H1 (cell line): ENCODE data around the gene TASP1. TPM values are rescaled to one million over a fixed set of nuclear protein-coding genes. Genes with fewer than 3 reads are reported as not detected.

Source experiments
- CTCF ChIA-PET: fragments of 300-600 bp; sonication (Branson Sonifier 250); formaldehyde crosslinking; loops from one replicate; lab custom pipeline; 2021; ENCODE audit not compliant: partially characterized antibody; lab: Charles Lee
- POLR2A ChIA-PET: fragments of 300-600 bp; sonication (Branson Sonifier 250); formaldehyde crosslinking; loops from one replicate; lab custom pipeline; 2021; ENCODE audit warnings: inconsistent platforms; ENCODE audit not compliant: partially characterized antibody; lab: Charles Lee
- DNase-seq, 2 experiments: peaks; one replicate each; pipeline versions ENCODE4 v3.0.0 to v3.0.0-alpha.2; 2010 to 2022; ENCODE audit warnings: low spot score in 2 of 2, low read depth in 1 of 2, mixed read lengths in 1 of 2
- FAIRE-seq: peaks from 2 replicates; lab custom pipeline; 2011; peaks lifted over from hg19 to GRCh38; lab: Jason Lieb, UNC
- H2AFZ ChIP-seq: 2 replicates; pipeline ENCODE4 v1.8.1; 2012; ENCODE audit warnings: low read length, inconsistent platforms
- H2AK5ac ChIP-seq: 2 replicates; pipeline ENCODE4 v1.6.1; 2013; ENCODE audit warnings: low read depth, low read length
- H2BK120ac ChIP-seq: replicated peaks from 2 replicates; pipeline ENCODE3; 2013; ENCODE audit warnings: low read depth, low read length, inconsistent platforms
- H2BK12ac ChIP-seq: 2 replicates; pipeline ENCODE4 v1.6.1; 2013; ENCODE audit warnings: low read depth, low read length
- H2BK15ac ChIP-seq: 2 replicates; pipeline ENCODE4 v1.6.1; 2013; ENCODE audit warnings: low read length
- H2BK20ac ChIP-seq: 2 replicates; pipeline ENCODE4 v1.6.1; 2013; ENCODE audit warnings: low read length
- H2BK5ac ChIP-seq: 2 replicates; pipeline ENCODE4 v1.6.1; 2013; ENCODE audit warnings: low read depth, low read length
- H3K14ac ChIP-seq: 2 replicates; pipeline ENCODE4 v1.6.1; 2013; ENCODE audit warnings: inconsistent platforms; ENCODE audit not compliant: insufficient read length
- H3K18ac ChIP-seq: 2 replicates; pipeline ENCODE4 v1.6.1; 2013; ENCODE audit warnings: low read length; ENCODE audit errors: extremely low read depth
- H3K23ac ChIP-seq: 2 replicates; pipeline ENCODE4 v1.6.1; 2013; ENCODE audit warnings: inconsistent platforms; ENCODE audit not compliant: insufficient read length
- H3K23me2 ChIP-seq: 2 replicates; pipeline ENCODE4 v1.6.1; 2013; ENCODE audit warnings: low read depth, low read length
- H3K27ac ChIP-seq: 2 replicates; pipeline ENCODE4 v1.6.1; 2011; ENCODE audit warnings: low read depth, low read length, inconsistent platforms
- H3K27me3 ChIP-seq, 4 experiments: replicated peaks in 1 of 4; 1 replicate in 1 of 4; 2 replicates in 3 of 4; pipeline versions ENCODE4 v1.6.1 to v1.8.1; 2011 to 2013; ENCODE audit warnings: low read length in 3 of 4, mild to moderate bottlenecking in 3 of 4, inconsistent platforms in 2 of 4, mixed read lengths in 2 of 4, moderate library complexity in 1 of 4; ENCODE audit not compliant: control insufficient read depth in 3 of 4, insufficient read depth in 3 of 4; ENCODE audit errors: extremely low read depth in 1 of 4
- H3K36me3 ChIP-seq, 4 experiments: 2 replicates each; pipeline versions ENCODE4 v1.6.1 to v1.8.1; 2011 to 2013; ENCODE audit warnings: mild to moderate bottlenecking in 4 of 4, low read length in 3 of 4, moderate library complexity in 2 of 4, control low read depth in 1 of 4, inconsistent platforms in 1 of 4; ENCODE audit not compliant: insufficient read depth in 4 of 4, control insufficient read depth in 2 of 4
- H3K4ac ChIP-seq: replicated peaks from 2 replicates; pipeline ENCODE3; 2013; ENCODE audit warnings: low read length, low read depth, mixed read lengths, inconsistent platforms; ENCODE audit not compliant: insufficient read length
- H3K4me1 ChIP-seq, 4 experiments: replicated peaks in 1 of 4; 1 replicate in 1 of 4; 2 replicates in 3 of 4; pipeline versions ENCODE4 v1.6.1 to v1.8.1; 2011 to 2013; ENCODE audit warnings: low read length in 3 of 4, inconsistent platforms in 2 of 4, mixed read lengths in 1 of 4; ENCODE audit not compliant: insufficient read depth in 4 of 4, control insufficient read depth in 3 of 4
- H3K4me2 ChIP-seq, 2 experiments: 2 replicates each; pipeline versions ENCODE4 v1.6.1 to v1.8.1; 2011 to 2013; ENCODE audit warnings: low read depth in 2 of 2, low read length in 2 of 2, control low read depth in 1 of 2, inconsistent platforms in 1 of 2, mild to moderate bottlenecking in 1 of 2; ENCODE audit not compliant: insufficient read depth in 1 of 2
- H3K4me3 ChIP-seq, 4 experiments: fragments of 200-600, 300-600 bp in 1 of 4; sonication (generic), shearing (Covaris generic), sonication (Bioruptor Twin) in 1 of 4; 2 replicates each; pipeline versions ENCODE4 v1.5.1 to v1.8.1; 2011 to 2016; ENCODE audit warnings: low read length in 4 of 4, low read depth in 3 of 4, control low read depth in 2 of 4, inconsistent platforms in 2 of 4, mild to moderate bottlenecking in 2 of 4, mixed read lengths in 1 of 4, moderate library complexity in 1 of 4; ENCODE audit not compliant: insufficient read depth in 2 of 4; ENCODE audit errors: extremely low read depth in 1 of 4
- H3K56ac ChIP-seq: replicated peaks from 2 replicates; pipeline ENCODE3; 2013; ENCODE audit warnings: low read depth, mild to moderate bottlenecking, mixed read lengths, low read length, inconsistent platforms; ENCODE audit not compliant: insufficient read length
- H3K79me1 ChIP-seq: 2 replicates; pipeline ENCODE4 v1.6.1; 2013; ENCODE audit warnings: low read depth, low read length, control low read depth
- H3K79me2 ChIP-seq, 2 experiments: 2 replicates each; pipeline versions ENCODE4 v1.6.1 to v1.8.1; 2012 to 2013; ENCODE audit warnings: low read length in 2 of 2, mild to moderate bottlenecking in 2 of 2, inconsistent platforms in 1 of 2; ENCODE audit not compliant: insufficient read depth in 2 of 2, control insufficient read depth in 1 of 2
- H3K9ac ChIP-seq, 4 experiments: replicated peaks in 1 of 4; 1 replicate in 1 of 4; 2 replicates in 3 of 4; pipeline versions ENCODE4 v1.6.1 to v1.8.1; 2011 to 2013; ENCODE audit warnings: low read depth in 3 of 4, low read length in 3 of 4, control low read depth in 2 of 4, mild to moderate bottlenecking in 2 of 4, moderate library complexity in 2 of 4, inconsistent platforms in 1 of 4; ENCODE audit errors: extremely low read depth in 1 of 4
- H3K9me3 ChIP-seq, 2 experiments: 2 replicates each; pipeline versions ENCODE4 v1.6.1 to v1.8.1; 2012 to 2013; ENCODE audit warnings: mild to moderate bottlenecking in 2 of 2, moderate library complexity in 2 of 2, control low read depth in 1 of 2, inconsistent platforms in 1 of 2, low read depth in 1 of 2, low read length in 1 of 2, mixed read lengths in 1 of 2; ENCODE audit not compliant: insufficient read depth in 2 of 2
- H4K20me1 ChIP-seq, 2 experiments: replicated peaks in 1 of 2; 2 replicates each; pipeline versions ENCODE3 to v1.8.1; 2011 to 2013; ENCODE audit warnings: inconsistent platforms in 2 of 2, low read length in 2 of 2, mild to moderate bottlenecking in 1 of 2; ENCODE audit not compliant: insufficient read depth in 2 of 2, control insufficient read depth in 1 of 2
- H4K5ac ChIP-seq: 2 replicates; pipeline ENCODE4 v1.6.1; 2013; ENCODE audit warnings: low read length, low read depth, mixed read lengths, inconsistent platforms; ENCODE audit not compliant: insufficient read length
- H4K8ac ChIP-seq: 2 replicates; pipeline ENCODE4 v1.8.0; 2013; ENCODE audit warnings: mild to moderate bottlenecking, moderate library complexity, low read length, inconsistent platforms; ENCODE audit not compliant: insufficient read depth; ENCODE audit errors: extremely low read depth
- H4K91ac ChIP-seq: replicated peaks from 2 replicates; pipeline ENCODE3; 2013; ENCODE audit warnings: low read length, mixed read lengths, inconsistent platforms; ENCODE audit not compliant: insufficient read length
- CBX5 ChIP-seq: fragments of 300-800, 300-1000 bp; sonication (generic); IDR thresholded peaks from 2 replicates; pipeline ENCODE4 v1.7.1; 2016; ENCODE audit warnings: antibody characterized with exemption, low read length, low read depth
- CBX8 ChIP-seq: fragments of 300-800, 300-1000 bp; sonication (generic); IDR thresholded peaks from 2 replicates; pipeline ENCODE4 v1.7.1; 2016; ENCODE audit warnings: low read depth, low read length, borderline replicate concordance
- EGR1 ChIP-seq: IDR thresholded peaks from 2 replicates; pipeline ENCODE4 v1.6.1; 2011; ENCODE audit warnings: low read depth, low read length, borderline replicate concordance
- EP300 ChIP-seq, 2 experiments: IDR thresholded peaks; 1 replicate in 1 of 2; 2 replicates in 1 of 2; pipeline ENCODE4 v1.6.1; 2011 to 2012; ENCODE audit warnings: low read depth in 2 of 2, low read length in 2 of 2, mild to moderate bottlenecking in 2 of 2, borderline replicate concordance in 1 of 2, inconsistent platforms in 1 of 2, moderate library complexity in 1 of 2
- FOSL1 ChIP-seq: IDR thresholded peaks from 2 replicates; pipeline ENCODE4 v1.6.1; 2011; ENCODE audit warnings: mild to moderate bottlenecking, low read depth, low read length, moderate library complexity; ENCODE audit not compliant: insufficient read depth
- JUN ChIP-seq: IDR thresholded peaks from 2 replicates; pipeline ENCODE4 v1.6.1; 2011; ENCODE audit warnings: low read depth, mild to moderate bottlenecking, improper control_type of control experiment, low read length
- KDM5A ChIP-seq: fragments of 200-600 bp; IDR thresholded peaks from 2 replicates; pipeline ENCODE4 v1.7.1; 2012; ENCODE audit warnings: mild to moderate bottlenecking, low read length, inconsistent platforms, mixed read lengths
- POLR2A ChIP-seq, 2 experiments: IDR thresholded peaks; 1 replicate in 1 of 2; 2 replicates in 1 of 2; pipeline ENCODE4 v1.6.1; 2011; ENCODE audit warnings: low read depth in 2 of 2, low read length in 2 of 2, mild to moderate bottlenecking in 2 of 2; ENCODE audit errors: control extremely low read depth in 1 of 2
- POLR2AphosphoS5 ChIP-seq: IDR thresholded peaks from 2 replicates; pipeline ENCODE4 v1.6.1; 2011; ENCODE audit warnings: low read depth, low read length
- RNF2 ChIP-seq: fragments of 200-900, 300-1000 bp; sonication (generic); IDR thresholded peaks from 2 replicates; pipeline ENCODE4 v1.7.1; 2016; ENCODE audit warnings: borderline replicate concordance, low read depth, mild to moderate bottlenecking, antibody characterized with exemption, low read length; ENCODE audit not compliant: poor library complexity, severe bottlenecking; ENCODE audit errors: missing control alignments
- SIN3A ChIP-seq, 2 experiments: IDR thresholded peaks in 1 of 2; conservative IDR thresholded peaks in 1 of 2; 2 replicates each; pipeline ENCODE4 v1.6.1; 2011 to 2012; ENCODE audit warnings: low read length in 2 of 2, improper control_type of control experiment in 1 of 2, low read depth in 1 of 2, mild to moderate bottlenecking in 1 of 2
- SP4 ChIP-seq: IDR thresholded peaks from 2 replicates; pipeline ENCODE4 v1.6.1; 2012; ENCODE audit warnings: low read length, inconsistent platforms
- TCF12 ChIP-seq: IDR thresholded peaks from 2 replicates; pipeline ENCODE4 v1.6.1; 2011; ENCODE audit warnings: low read depth, mild to moderate bottlenecking, low read length
- YY1 ChIP-seq: IDR thresholded peaks from 2 replicates; pipeline ENCODE4 v1.6.1; 2011; ENCODE audit warnings: low read depth, mild to moderate bottlenecking, low read length
- ZNF274 ChIP-seq: IDR thresholded peaks from 2 replicates; pipeline ENCODE4 v1.7.0; 2012; ENCODE audit warnings: low read length, borderline replicate concordance; ENCODE audit errors: extremely low read depth
- WGBS, 2 experiments: shearing (Covaris generic) in 1 of 2; methylation state at CpG; one replicate each; pipeline versions ENCODE4 v1.1.6 to v1.1.7; 2013 to 2015; ENCODE audit warnings: low lambda C conversion rate in 2 of 2, mixed read lengths in 2 of 2, inconsistent platforms in 1 of 2, low coverage in 1 of 2, missing lambda C conversion rate in 1 of 2; ENCODE audit not compliant: insufficient replicate concordance in 2 of 2, insufficient coverage in 1 of 2, insufficient read length in 1 of 2; ENCODE audit errors: extremely low coverage in 1 of 2, missing lambda C conversion rate in 1 of 2; 5-methylcytosine and 5-hydroxymethylcytosine counted together
- polyA plus RNA-seq, 7 experiments: library from polyadenylated mRNA; depleted of rRNA in 3 of 7; stranded (reverse) in 5 of 7; unstranded in 2 of 7; fragments of >200 nt in 5 of 7; fragments of 200-250 nt in 2 of 7; gene quantifications; 1 replicate in 5 of 7; 2 replicates in 1 of 7; 4 replicates in 1 of 7; pipeline versions ENCODE4 v1.2.1 to v1.2.3, GENCODE V29; 2011 to 2013; ENCODE audit warnings: missing spikeins in 2 of 7, mixed read lengths in 2 of 7
- total RNA-seq: library from RNA; stranded (reverse); fragmentation: NEBNext Ultra II Directional; extraction: Animal tissue kit (Norgen Biotek cat#: 25700); gene quantifications from 2 replicates; pipeline ENCODE4 v1.2.1, GENCODE V29; 2021

Gene TASP1
- total and polyA plus RNA-seq, 2 of the 8 experiments (the other 6 are each of a cell fraction or from before 2014, with no cell fraction given): 4.5 to 10.9 TPM

DNA sequence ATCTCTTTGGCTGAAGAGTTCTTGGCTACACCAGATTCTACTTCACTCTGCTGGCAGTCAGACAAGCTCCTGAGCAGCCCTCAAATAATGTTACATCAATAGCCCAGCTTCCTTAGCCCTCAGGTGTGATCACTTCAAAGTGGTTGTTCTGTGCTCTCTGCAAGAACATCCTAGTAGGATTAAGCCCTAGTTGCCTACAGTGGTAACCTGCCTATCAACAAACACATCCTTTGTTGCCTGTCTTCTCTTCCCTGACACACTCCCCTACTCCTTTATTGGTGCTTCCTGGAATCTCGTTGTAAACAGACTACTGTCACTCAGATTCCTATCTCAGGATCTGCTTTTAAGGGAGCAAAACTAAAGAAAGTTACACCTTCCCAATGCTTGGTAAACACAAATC is 45.1 kb upstream of the TASP1 start:
- H3K4me3 ChIP-seq: no peak overlapping the region
- FAIRE-seq (no peak), DNase-seq (no peak)
- H4K8ac ChIP-seq: no peak overlapping the region
- H4K20me1 ChIP-seq: no peaks in the 10 kb centered on the region
- no peak overlapping the region for H2BK20ac ChIP-seq
- no peak overlapping the region for H4K91ac ChIP-seq
- H3K27ac ChIP-seq: no peak overlapping the region
- no peak overlapping the region for H4K5ac ChIP-seq
- no peak overlapping the region for H3K9ac ChIP-seq
- no peak overlapping the region for H3K4ac ChIP-seq
- WGBS, 2 experiments: 92% methylated on average over 1 of the region's 1 CpG; no CpG with 5 or more reads in 1 of the 2 experiments
- H3K56ac ChIP-seq: no peak overlapping the region
- no peak overlapping the region for H2BK5ac ChIP-seq
- H3K9me3 ChIP-seq: no peaks in the 10 kb centered on the region
- no peaks in the 10 kb centered on the region for H3K79me1 ChIP-seq
- ChIA-PET CTCF (no interaction called here), POLR2A (no interaction called here)
- no peaks in the 10 kb centered on the region; a peak in 1 of 7 replicates for H3K27me3 ChIP-seq
- H2BK120ac ChIP-seq: no peak overlapping the region
- peak overlapping the region; percentile 56 for H2AFZ ChIP-seq
- H3K36me3 ChIP-seq: no peaks in the 10 kb centered on the region
- no peak overlapping the region for H3K4me2 ChIP-seq
- H3K23me2 ChIP-seq: no peaks in the 10 kb centered on the region
- no peaks in the 10 kb centered on the region for H3K79me2 ChIP-seq
- H2BK12ac ChIP-seq: no peak overlapping the region
- no peak overlapping the region for H3K23ac ChIP-seq
- H3K18ac ChIP-seq: no peak overlapping the region
- no peak overlapping the region for H2AK5ac ChIP-seq
- H2BK15ac ChIP-seq: no peak overlapping the region
- H3K14ac ChIP-seq: no peak overlapping the region
- no peaks in the 10 kb centered on the region for H3K4me1 ChIP-seq
- TF ChIP-seq CBX5 (no peak), YY1 (no peak), CBX8 (no peak), EP300 (IDR thresholded peaks at IDR 0.05; ENCODE audit: borderline replicate concordance in 1 of 2, low read depth in 2 of 2, low read length in 2 of 2) (no peak), TCF12 (no peak), POLR2AphosphoS5 (no peak), FOSL1 (no peak), SIN3A (conservative IDR thresholded peaks at IDR 0.05 in 1 of 2, IDR thresholded peaks at IDR 0.05 in 1 of 2; ENCODE audit: low read depth in 1 of 2, low read length in 2 of 2) (no peak), RNF2 (no peak), JUN (no peak), SP4 (no peak), ZNF274 (no peak), POLR2A (IDR thresholded peaks at IDR 0.05; ENCODE audit: control extremely low read depth in 1 of 2, low read depth in 2 of 2, low read length in 2 of 2) (no peak), KDM5A (no peak), EGR1 (no peak)
